Astrocyte (in vitro differentiated cells and primary cell): ENCODE measurements around the gene SQSTM1. TPM values are rescaled to one million over a fixed set of nuclear protein-coding genes. Genes with fewer than 3 reads are reported as not detected.

Source experiments
- DNase-seq: peaks from one replicate; pipeline ENCODE4 v3.0.0-alpha.2; 2010; ENCODE audit warnings: low read depth
- FAIRE-seq: peaks from 2 replicates; lab custom pipeline; 2011; peaks lifted over from hg19 to GRCh38; lab: Jason Lieb, UNC
- H2AFZ ChIP-seq: 2 replicates; pipeline ENCODE4 v1.6.0; 2012; ENCODE audit warnings: low read depth, low read length, inconsistent platforms
- H3K27ac ChIP-seq: 2 replicates; pipeline ENCODE4 v1.5.1; 2011; ENCODE audit warnings: low read depth, low read length, inconsistent platforms
- H3K27me3 ChIP-seq: 2 replicates; pipeline ENCODE4 v1.6.0; 2011; ENCODE audit warnings: low read length, inconsistent platforms; ENCODE audit not compliant: insufficient read depth
- H3K36me3 ChIP-seq: 2 replicates; pipeline ENCODE4 v1.5.1; 2011; ENCODE audit warnings: low read length, inconsistent platforms; ENCODE audit not compliant: insufficient read depth
- H3K4me1 ChIP-seq: 2 replicates; pipeline ENCODE4 v1.5.1; 2011; ENCODE audit warnings: low read length, inconsistent platforms; ENCODE audit not compliant: insufficient read depth
- H3K4me2 ChIP-seq: 2 replicates; pipeline ENCODE4 v1.6.0; 2012; ENCODE audit warnings: low read length, inconsistent platforms
- H3K4me3 ChIP-seq: 2 replicates; pipeline ENCODE4 v1.5.1; 2011; ENCODE audit warnings: low read depth, mild to moderate bottlenecking, low read length, inconsistent platforms; ENCODE audit not compliant: insufficient read depth
- H3K79me2 ChIP-seq: 2 replicates; pipeline ENCODE4 v1.6.0; 2012; ENCODE audit warnings: mild to moderate bottlenecking, low read length, inconsistent platforms; ENCODE audit not compliant: insufficient read depth
- H3K9ac ChIP-seq: 2 replicates; pipeline ENCODE4 v1.6.0; 2012; ENCODE audit warnings: mild to moderate bottlenecking, low read length, inconsistent platforms
- H3K9me3 ChIP-seq: 2 replicates; pipeline ENCODE4 v1.5.1; 2012; ENCODE audit warnings: low read depth, mild to moderate bottlenecking, low read length, inconsistent platforms; ENCODE audit not compliant: insufficient read depth
- H4K20me1 ChIP-seq: 2 replicates; pipeline ENCODE4 v1.6.0; 2012; ENCODE audit warnings: low read length, inconsistent platforms; ENCODE audit not compliant: insufficient read depth
- H3K27ac Mint-ChIP-seq: one replicate; pipeline ENCODE4 v1.8.0; 2021; ENCODE audit warnings: mild to moderate bottlenecking, mixed read lengths; ENCODE audit not compliant: unreplicated experiment
- H3K27me3 Mint-ChIP-seq: one replicate; pipeline ENCODE4 v1.8.0; 2021; ENCODE audit warnings: low read depth, mixed read lengths; ENCODE audit not compliant: unreplicated experiment
- H3K36me3 Mint-ChIP-seq: one replicate; pipeline ENCODE4 v1.8.0; 2021; ENCODE audit warnings: low read depth, mixed read lengths; ENCODE audit not compliant: unreplicated experiment
- H3K4me1 Mint-ChIP-seq: one replicate; pipeline ENCODE4 v1.8.0; 2021; ENCODE audit warnings: low read depth, mixed read lengths; ENCODE audit not compliant: unreplicated experiment
- H3K4me3 Mint-ChIP-seq: one replicate; pipeline ENCODE4 v1.8.0; 2021; ENCODE audit warnings: mild to moderate bottlenecking, moderate library complexity, mixed read lengths; ENCODE audit not compliant: unreplicated experiment
- H3K9me3 Mint-ChIP-seq: one replicate; pipeline ENCODE4 v1.8.0; 2021; ENCODE audit warnings: mild to moderate bottlenecking, mixed read lengths; ENCODE audit not compliant: unreplicated experiment
- EZH2 ChIP-seq: IDR thresholded peaks from 2 replicates; pipeline ENCODE4 v1.6.1; 2012; ENCODE audit warnings: mild to moderate bottlenecking, low read length, inconsistent platforms; ENCODE audit not compliant: insufficient read depth
- total RNA-seq: library from RNA; stranded (reverse); gene quantifications from 2 replicates; pipeline ENCODE4 v1.2.1, GENCODE V29; 2021
- TF ChIP-seq, protein P1 (sequence below): IDR thresholded peaks from 2 replicates; pipeline ENCODE4 v1.5.1; 2011; ENCODE audit warnings: low read depth, mild to moderate bottlenecking, inconsistent platforms, low read length, moderate library complexity; ENCODE audit not compliant: insufficient read depth

SQSTM1 gene
- total RNA-seq, 1 donor from 2014 or later = 262 TPM

DNA sequence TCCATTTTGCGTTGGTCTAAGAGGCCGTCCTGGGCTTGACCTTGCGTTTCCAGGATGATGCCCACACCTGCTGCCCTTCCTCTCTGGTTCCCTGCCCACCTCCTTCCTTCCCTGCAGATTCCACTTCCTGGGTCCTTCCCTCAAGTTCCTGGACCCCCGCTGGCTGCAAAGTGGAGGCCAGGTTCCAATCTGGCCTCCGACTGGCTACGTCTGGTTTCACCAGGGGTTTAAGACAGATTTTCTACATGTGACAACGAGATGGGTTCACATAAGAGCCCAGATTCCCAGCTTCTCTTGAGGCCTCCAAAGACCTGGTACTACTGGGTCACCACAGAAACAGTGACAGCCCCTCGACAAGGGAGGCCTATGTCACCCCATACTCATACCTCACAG, 16.2 kb upstream of the SQSTM1 start:
- Mint-ChIP-seq H3K4me3 (peak overlapping the region; percentile 85), H3K27ac (no peak overlapping the region), H3K27me3 (no peaks in the 10 kb centered on the region), H3K9me3 (no peaks in the 10 kb centered on the region), H3K36me3 (peaks cover 9% of the 10 kb centered on the region), H3K4me1 (peaks cover 14% of the 10 kb centered on the region)
- no peak for FAIRE-seq
- H3K79me2 ChIP-seq = peaks cover 43% of the 10 kb centered on the region
- peaks cover 21% of the 10 kb centered on the region for H3K4me1 ChIP-seq
- H3K4me3 ChIP-seq = no peak overlapping the region
- DNase-seq = no peak
- no peaks in the 10 kb centered on the region for H3K9me3 ChIP-seq
- H4K20me1 ChIP-seq = peaks cover 54% of the 10 kb centered on the region
- no peaks in the 10 kb centered on the region for H3K36me3 ChIP-seq
- no peak overlapping the region for H2AFZ ChIP-seq
- peak overlapping the region; percentile 83 for H3K9ac ChIP-seq
- H3K4me2 ChIP-seq = peak overlapping the region; percentile 92
- TF ChIP-seq EZH2 = no peak
- TF ChIP-seq, protein P1, sequence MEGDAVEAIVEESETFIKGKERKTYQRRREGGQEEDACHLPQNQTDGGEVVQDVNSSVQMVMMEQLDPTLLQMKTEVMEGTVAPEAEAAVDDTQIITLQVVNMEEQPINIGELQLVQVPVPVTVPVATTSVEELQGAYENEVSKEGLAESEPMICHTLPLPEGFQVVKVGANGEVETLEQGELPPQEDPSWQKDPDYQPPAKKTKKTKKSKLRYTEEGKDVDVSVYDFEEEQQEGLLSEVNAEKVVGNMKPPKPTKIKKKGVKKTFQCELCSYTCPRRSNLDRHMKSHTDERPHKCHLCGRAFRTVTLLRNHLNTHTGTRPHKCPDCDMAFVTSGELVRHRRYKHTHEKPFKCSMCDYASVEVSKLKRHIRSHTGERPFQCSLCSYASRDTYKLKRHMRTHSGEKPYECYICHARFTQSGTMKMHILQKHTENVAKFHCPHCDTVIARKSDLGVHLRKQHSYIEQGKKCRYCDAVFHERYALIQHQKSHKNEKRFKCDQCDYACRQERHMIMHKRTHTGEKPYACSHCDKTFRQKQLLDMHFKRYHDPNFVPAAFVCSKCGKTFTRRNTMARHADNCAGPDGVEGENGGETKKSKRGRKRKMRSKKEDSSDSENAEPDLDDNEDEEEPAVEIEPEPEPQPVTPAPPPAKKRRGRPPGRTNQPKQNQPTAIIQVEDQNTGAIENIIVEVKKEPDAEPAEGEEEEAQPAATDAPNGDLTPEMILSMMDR = no peak
- H3K27me3 ChIP-seq = no peaks in the 10 kb centered on the region
- H3K27ac ChIP-seq = no peak overlapping the region

DNA sequence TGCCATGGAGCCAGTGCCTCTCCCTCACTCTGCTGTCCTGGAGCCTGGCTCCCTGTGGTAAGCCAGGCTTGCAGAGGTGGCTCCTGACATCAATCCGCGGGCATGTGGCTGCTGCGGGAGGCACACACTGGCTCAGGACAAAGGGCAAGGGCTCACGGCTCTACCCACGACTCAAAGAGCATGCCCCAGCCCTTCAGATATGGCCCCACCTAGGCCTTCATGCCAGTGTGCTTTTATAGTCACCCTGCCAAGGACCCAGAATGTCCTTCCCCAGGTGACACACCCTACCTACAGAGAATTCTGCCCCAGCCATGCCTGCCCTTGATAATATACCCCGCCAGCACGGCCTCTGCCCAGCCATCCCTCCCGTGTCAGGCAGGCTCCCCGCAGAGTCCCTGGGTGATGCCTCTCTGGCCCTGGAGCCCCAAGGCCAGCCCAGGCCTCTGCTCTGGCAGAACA, 15.6 kb upstream of the SQSTM1 start:
- peaks cover 43% of the 10 kb centered on the region for H3K79me2 ChIP-seq
- peak overlapping the region; percentile 85 for H3K4me3 Mint-ChIP-seq
- peak overlapping the region; percentile 30 for H3K27ac ChIP-seq
- DNase-seq (no peak), FAIRE-seq (no peak)
- H3K4me1 ChIP-seq = peaks cover 21% of the 10 kb centered on the region
- no peaks in the 10 kb centered on the region for H3K36me3 ChIP-seq
- peaks cover 7% of the 10 kb centered on the region for H3K36me3 Mint-ChIP-seq
- no peaks in the 10 kb centered on the region for H3K27me3 ChIP-seq
- no peaks in the 10 kb centered on the region for H3K9me3 Mint-ChIP-seq
- H2AFZ ChIP-seq = peak overlapping the region; percentile 18
- H3K9me3 ChIP-seq = no peaks in the 10 kb centered on the region
- H3K4me2 ChIP-seq = peak overlapping the region; percentile 92
- peak overlapping the region; percentile 71 for H3K4me3 ChIP-seq
- H3K9ac ChIP-seq = peak overlapping the region; percentile 83
- H3K27ac Mint-ChIP-seq = no peak overlapping the region
- TF ChIP-seq, protein P1 = no peak
- TF ChIP-seq EZH2 = no peak
- peaks cover 14% of the 10 kb centered on the region for H3K4me1 Mint-ChIP-seq
- H3K27me3 Mint-ChIP-seq = no peaks in the 10 kb centered on the region
- peaks cover 51% of the 10 kb centered on the region for H4K20me1 ChIP-seq

DNA sequence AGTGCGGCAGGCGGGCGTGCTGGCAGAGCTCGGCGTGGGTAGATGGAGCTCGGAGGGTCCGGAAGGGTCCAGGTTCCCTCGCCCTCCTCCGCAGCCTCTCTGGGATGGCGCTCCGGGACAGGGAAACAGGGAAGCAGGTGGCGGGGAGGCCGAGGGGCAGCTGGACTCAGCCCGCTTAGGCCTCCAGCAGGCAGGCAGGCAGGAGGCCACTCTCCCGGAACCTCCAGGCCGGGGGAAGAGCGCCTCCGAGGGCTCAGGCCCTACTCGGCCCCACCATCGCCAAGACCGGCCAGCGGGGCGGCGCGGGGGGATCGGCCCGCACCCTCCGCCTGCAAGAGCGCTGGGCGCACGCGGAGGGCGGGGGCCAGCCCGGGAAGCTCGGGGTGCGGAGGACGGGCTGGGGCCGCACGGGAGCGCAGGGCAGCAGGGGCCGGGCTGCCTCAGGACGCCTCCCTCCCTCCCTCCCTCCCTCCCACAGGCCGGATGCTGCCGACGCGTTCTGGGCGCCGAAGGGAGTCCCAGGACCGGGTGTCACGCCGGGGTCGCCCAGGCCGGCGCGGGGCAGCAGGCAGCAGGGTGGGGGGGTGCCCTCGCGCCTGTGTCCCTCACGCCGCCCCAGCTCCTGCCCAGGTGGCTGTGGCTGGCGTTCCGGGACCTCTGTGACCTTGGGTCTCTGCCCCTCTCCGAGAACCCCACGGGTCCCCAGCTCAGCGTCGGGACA, 15.0 kb upstream of the SQSTM1 start:
- Histone ChIP-seq H3K4me1 (peaks cover 21% of the 10 kb centered on the region), H3K4me3 (peak overlapping the region; percentile 71), H3K27me3 (no peaks in the 10 kb centered on the region), H3K27ac (peak overlapping the region; percentile 33), H3K79me2 (peaks cover 43% of the 10 kb centered on the region), H2AFZ (peak overlapping the region; percentile 41), H4K20me1 (peaks cover 46% of the 10 kb centered on the region), H3K36me3 (no peaks in the 10 kb centered on the region), H3K9ac (peak overlapping the region; percentile 83), H3K9me3 (no peaks in the 10 kb centered on the region), H3K4me2 (peak overlapping the region; percentile 92)
- TF ChIP-seq, protein P1 = no peak
- TF ChIP-seq EZH2 = no peak
- Mint-ChIP-seq H3K36me3 (peaks cover 8% of the 10 kb centered on the region), H3K4me3 (peak overlapping the region; percentile 85), H3K9me3 (no peaks in the 10 kb centered on the region), H3K4me1 (peaks cover 14% of the 10 kb centered on the region), H3K27me3 (no peaks in the 10 kb centered on the region), H3K27ac (no peak overlapping the region)
- FAIRE-seq (no peak), DNase-seq (no peak)
